Astrocyte (in vitro differentiated cells and primary cell): ENCODE data around the gene DNAJC6. TPM values are rescaled to one million over a fixed set of nuclear protein-coding genes. Genes with fewer than 3 reads are reported as not detected.
A peak's percentile ranks its signal among the peaks of the same experiment; 100 is the strongest.

ENCODE experiments used
- DNase-seq: peaks from one replicate; pipeline ENCODE4 v3.0.0-alpha.2; 2010; ENCODE audit warnings: low read depth
- FAIRE-seq: peaks from 2 replicates; lab custom pipeline; 2011; peaks lifted over from hg19 to GRCh38; lab: Jason Lieb, UNC
- H2AFZ ChIP-seq: 2 replicates; pipeline ENCODE4 v1.6.0; 2012; ENCODE audit warnings: low read depth, low read length, inconsistent platforms
- H3K27ac ChIP-seq: 2 replicates; pipeline ENCODE4 v1.5.1; 2011; ENCODE audit warnings: low read depth, low read length, inconsistent platforms
- H3K27me3 ChIP-seq: 2 replicates; pipeline ENCODE4 v1.6.0; 2011; ENCODE audit warnings: low read length, inconsistent platforms; ENCODE audit not compliant: insufficient read depth
- H3K36me3 ChIP-seq: 2 replicates; pipeline ENCODE4 v1.5.1; 2011; ENCODE audit warnings: low read length, inconsistent platforms; ENCODE audit not compliant: insufficient read depth
- H3K4me1 ChIP-seq: 2 replicates; pipeline ENCODE4 v1.5.1; 2011; ENCODE audit warnings: low read length, inconsistent platforms; ENCODE audit not compliant: insufficient read depth
- H3K4me2 ChIP-seq: 2 replicates; pipeline ENCODE4 v1.6.0; 2012; ENCODE audit warnings: low read length, inconsistent platforms
- H3K4me3 ChIP-seq: 2 replicates; pipeline ENCODE4 v1.5.1; 2011; ENCODE audit warnings: low read depth, mild to moderate bottlenecking, low read length, inconsistent platforms; ENCODE audit not compliant: insufficient read depth
- H3K79me2 ChIP-seq: 2 replicates; pipeline ENCODE4 v1.6.0; 2012; ENCODE audit warnings: mild to moderate bottlenecking, low read length, inconsistent platforms; ENCODE audit not compliant: insufficient read depth
- H3K9ac ChIP-seq: 2 replicates; pipeline ENCODE4 v1.6.0; 2012; ENCODE audit warnings: mild to moderate bottlenecking, low read length, inconsistent platforms
- H3K9me3 ChIP-seq: 2 replicates; pipeline ENCODE4 v1.5.1; 2012; ENCODE audit warnings: low read depth, mild to moderate bottlenecking, low read length, inconsistent platforms; ENCODE audit not compliant: insufficient read depth
- H4K20me1 ChIP-seq: 2 replicates; pipeline ENCODE4 v1.6.0; 2012; ENCODE audit warnings: low read length, inconsistent platforms; ENCODE audit not compliant: insufficient read depth
- H3K27ac Mint-ChIP-seq: one replicate; pipeline ENCODE4 v1.8.0; 2021; ENCODE audit warnings: mild to moderate bottlenecking, mixed read lengths; ENCODE audit not compliant: unreplicated experiment
- H3K27me3 Mint-ChIP-seq: one replicate; pipeline ENCODE4 v1.8.0; 2021; ENCODE audit warnings: low read depth, mixed read lengths; ENCODE audit not compliant: unreplicated experiment
- H3K36me3 Mint-ChIP-seq: one replicate; pipeline ENCODE4 v1.8.0; 2021; ENCODE audit warnings: low read depth, mixed read lengths; ENCODE audit not compliant: unreplicated experiment
- H3K4me1 Mint-ChIP-seq: one replicate; pipeline ENCODE4 v1.8.0; 2021; ENCODE audit warnings: low read depth, mixed read lengths; ENCODE audit not compliant: unreplicated experiment
- H3K4me3 Mint-ChIP-seq: one replicate; pipeline ENCODE4 v1.8.0; 2021; ENCODE audit warnings: mild to moderate bottlenecking, moderate library complexity, mixed read lengths; ENCODE audit not compliant: unreplicated experiment
- H3K9me3 Mint-ChIP-seq: one replicate; pipeline ENCODE4 v1.8.0; 2021; ENCODE audit warnings: mild to moderate bottlenecking, mixed read lengths; ENCODE audit not compliant: unreplicated experiment
- EZH2 ChIP-seq: IDR thresholded peaks from 2 replicates; pipeline ENCODE4 v1.6.1; 2012; ENCODE audit warnings: mild to moderate bottlenecking, low read length, inconsistent platforms; ENCODE audit not compliant: insufficient read depth
- total RNA-seq: library from RNA; stranded (reverse); gene quantifications from 2 replicates; pipeline ENCODE4 v1.2.1, GENCODE V29; 2021
- TF ChIP-seq, protein P1 (sequence below): IDR thresholded peaks from 2 replicates; pipeline ENCODE4 v1.5.1; 2011; ENCODE audit warnings: low read depth, mild to moderate bottlenecking, inconsistent platforms, low read length, moderate library complexity; ENCODE audit not compliant: insufficient read depth

The DNAJC6 gene
- total RNA-seq, 1 donor from 2014 or later, result 8.9 TPM

DNA sequence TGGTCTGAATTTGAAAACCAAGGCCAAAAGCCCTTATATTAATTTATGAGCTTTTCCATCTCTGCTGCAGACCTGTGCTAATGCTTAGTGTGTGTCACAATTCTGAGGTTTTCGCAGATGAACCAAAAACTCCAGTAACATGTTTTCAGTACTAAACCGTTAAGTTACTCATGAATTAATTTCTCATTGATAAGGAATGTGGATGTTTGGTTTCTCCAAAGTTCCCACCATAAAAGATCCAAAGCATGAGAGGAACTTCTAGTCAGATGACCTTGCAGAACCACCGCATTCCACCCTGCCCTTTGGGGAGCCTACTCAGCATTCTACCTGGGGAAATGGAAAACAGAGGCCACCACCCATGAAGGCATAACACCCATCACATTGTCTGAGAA lies 103.6 kb downstream of the DNAJC6 start:
- H2AFZ ChIP-seq, result no peak overlapping the region
- peak overlapping the region; percentile 7 for H3K27ac ChIP-seq
- Mint-ChIP-seq H3K4me1 (peaks cover 14% of the 10 kb centered on the region), H3K36me3 (no peaks in the 10 kb centered on the region), H3K27ac (no peak overlapping the region), H3K27me3 (no peaks in the 10 kb centered on the region), H3K4me3 (no peak overlapping the region), H3K9me3 (no peaks in the 10 kb centered on the region)
- FAIRE-seq, result no peak
- peaks cover 10% of the 10 kb centered on the region for H3K4me1 ChIP-seq
- no peaks in the 10 kb centered on the region for H3K79me2 ChIP-seq
- no peak overlapping the region for H3K4me3 ChIP-seq
- no peaks in the 10 kb centered on the region for H4K20me1 ChIP-seq
- H3K27me3 ChIP-seq, result no peaks in the 10 kb centered on the region
- no peaks in the 10 kb centered on the region for H3K36me3 ChIP-seq
- no peak for TF ChIP-seq EZH2
- TF ChIP-seq, protein P1, sequence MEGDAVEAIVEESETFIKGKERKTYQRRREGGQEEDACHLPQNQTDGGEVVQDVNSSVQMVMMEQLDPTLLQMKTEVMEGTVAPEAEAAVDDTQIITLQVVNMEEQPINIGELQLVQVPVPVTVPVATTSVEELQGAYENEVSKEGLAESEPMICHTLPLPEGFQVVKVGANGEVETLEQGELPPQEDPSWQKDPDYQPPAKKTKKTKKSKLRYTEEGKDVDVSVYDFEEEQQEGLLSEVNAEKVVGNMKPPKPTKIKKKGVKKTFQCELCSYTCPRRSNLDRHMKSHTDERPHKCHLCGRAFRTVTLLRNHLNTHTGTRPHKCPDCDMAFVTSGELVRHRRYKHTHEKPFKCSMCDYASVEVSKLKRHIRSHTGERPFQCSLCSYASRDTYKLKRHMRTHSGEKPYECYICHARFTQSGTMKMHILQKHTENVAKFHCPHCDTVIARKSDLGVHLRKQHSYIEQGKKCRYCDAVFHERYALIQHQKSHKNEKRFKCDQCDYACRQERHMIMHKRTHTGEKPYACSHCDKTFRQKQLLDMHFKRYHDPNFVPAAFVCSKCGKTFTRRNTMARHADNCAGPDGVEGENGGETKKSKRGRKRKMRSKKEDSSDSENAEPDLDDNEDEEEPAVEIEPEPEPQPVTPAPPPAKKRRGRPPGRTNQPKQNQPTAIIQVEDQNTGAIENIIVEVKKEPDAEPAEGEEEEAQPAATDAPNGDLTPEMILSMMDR, result no peak
- no peak overlapping the region for H3K4me2 ChIP-seq
- peak; percentile 76 for DNase-seq
- no peaks in the 10 kb centered on the region for H3K9me3 ChIP-seq
- H3K9ac ChIP-seq, result no peak overlapping the region

DNA sequence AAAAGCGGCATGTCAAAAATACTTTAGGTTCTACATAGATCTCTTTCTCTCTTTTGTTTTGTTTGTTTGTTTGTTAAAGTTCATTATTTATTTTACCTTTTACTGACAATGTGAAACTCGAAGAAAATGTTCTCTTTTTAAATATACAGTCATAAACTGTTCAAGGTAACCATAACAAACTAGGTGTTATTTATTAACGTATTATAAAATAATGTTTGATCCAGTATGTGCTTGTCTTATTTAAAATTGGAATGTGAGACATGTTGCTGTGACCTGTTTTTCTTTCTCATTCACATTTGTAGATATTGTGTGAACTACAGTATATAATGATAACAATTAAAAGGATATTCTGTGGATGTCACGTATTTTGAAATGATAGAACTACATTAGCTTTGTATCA lies 105.2 kb downstream of the DNAJC6 start:
- no peaks in the 10 kb centered on the region for H3K36me3 Mint-ChIP-seq
- Histone ChIP-seq H3K4me1 (peaks cover 15% of the 10 kb centered on the region), H3K9ac (no peak overlapping the region), H4K20me1 (no peaks in the 10 kb centered on the region), H3K36me3 (no peaks in the 10 kb centered on the region), H3K79me2 (no peaks in the 10 kb centered on the region), H3K27me3 (no peaks in the 10 kb centered on the region), H3K9me3 (no peaks in the 10 kb centered on the region), H3K4me2 (no peak overlapping the region), H2AFZ (no peak overlapping the region), H3K27ac (no peak overlapping the region), H3K4me3 (no peak overlapping the region)
- H3K4me1 Mint-ChIP-seq, result peaks cover 15% of the 10 kb centered on the region
- no peaks in the 10 kb centered on the region for H3K9me3 Mint-ChIP-seq
- no peak for TF ChIP-seq EZH2
- TF ChIP-seq, protein P1, result no peak
- no peaks in the 10 kb centered on the region for H3K27me3 Mint-ChIP-seq
- H3K27ac Mint-ChIP-seq, result no peak overlapping the region
- DNase-seq (no peak), FAIRE-seq (no peak)
- H3K4me3 Mint-ChIP-seq, result no peak overlapping the region

DNA sequence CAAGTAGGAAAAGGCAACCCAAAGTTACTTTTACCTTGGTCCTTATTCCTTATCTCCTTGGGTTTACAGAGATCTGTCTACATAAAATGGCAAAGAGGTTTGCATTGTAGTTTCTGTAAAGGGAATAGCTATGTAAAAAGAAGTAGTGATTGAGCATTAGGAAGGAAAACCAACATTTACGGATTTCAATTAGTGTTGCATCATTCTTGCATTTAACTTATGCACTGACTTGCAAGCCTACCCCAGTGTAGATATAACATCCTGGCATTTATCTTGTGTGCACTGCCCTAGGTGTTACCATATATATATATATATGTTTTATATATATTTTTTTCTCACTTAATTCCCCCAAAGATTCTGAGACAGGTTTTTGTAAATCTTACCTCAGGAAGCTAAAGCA lies 107.4 kb downstream of the DNAJC6 start:
- DNase-seq (no peak), FAIRE-seq (no peak)
- H3K4me1 Mint-ChIP-seq, result peaks cover 13% of the 10 kb centered on the region
- H2AFZ ChIP-seq, result no peak overlapping the region
- H3K36me3 Mint-ChIP-seq, result no peaks in the 10 kb centered on the region
- no peak overlapping the region for H3K4me3 ChIP-seq
- H4K20me1 ChIP-seq, result no peaks in the 10 kb centered on the region
- H3K27ac Mint-ChIP-seq, result no peak overlapping the region
- H3K4me2 ChIP-seq, result no peak overlapping the region
- no peak overlapping the region for H3K4me3 Mint-ChIP-seq
- TF ChIP-seq, protein P1, result no peak
- TF ChIP-seq EZH2, result no peak
- H3K9me3 Mint-ChIP-seq, result no peaks in the 10 kb centered on the region
- H3K4me1 ChIP-seq, result peaks cover 21% of the 10 kb centered on the region
- H3K79me2 ChIP-seq, result peaks cover 11% of the 10 kb centered on the region
- H3K36me3 ChIP-seq, result no peaks in the 10 kb centered on the region
- H3K27me3 Mint-ChIP-seq, result no peaks in the 10 kb centered on the region
- H3K27me3 ChIP-seq, result no peaks in the 10 kb centered on the region
- no peak overlapping the region for H3K9ac ChIP-seq
- H3K27ac ChIP-seq, result no peak overlapping the region
- no peaks in the 10 kb centered on the region for H3K9me3 ChIP-seq
